ENCODE measurements around the gene FOXP1. TPM values are rescaled to one million over a fixed set of nuclear protein-coding genes. Genes with fewer than 3 reads are reported as not detected.

Gene FOXP1
- polyA plus RNA-seq, 1 donor (not counting 4 experiments of a cell fraction or from before 2014, with no cell fraction given), result 14.6 TPM

DNA sequence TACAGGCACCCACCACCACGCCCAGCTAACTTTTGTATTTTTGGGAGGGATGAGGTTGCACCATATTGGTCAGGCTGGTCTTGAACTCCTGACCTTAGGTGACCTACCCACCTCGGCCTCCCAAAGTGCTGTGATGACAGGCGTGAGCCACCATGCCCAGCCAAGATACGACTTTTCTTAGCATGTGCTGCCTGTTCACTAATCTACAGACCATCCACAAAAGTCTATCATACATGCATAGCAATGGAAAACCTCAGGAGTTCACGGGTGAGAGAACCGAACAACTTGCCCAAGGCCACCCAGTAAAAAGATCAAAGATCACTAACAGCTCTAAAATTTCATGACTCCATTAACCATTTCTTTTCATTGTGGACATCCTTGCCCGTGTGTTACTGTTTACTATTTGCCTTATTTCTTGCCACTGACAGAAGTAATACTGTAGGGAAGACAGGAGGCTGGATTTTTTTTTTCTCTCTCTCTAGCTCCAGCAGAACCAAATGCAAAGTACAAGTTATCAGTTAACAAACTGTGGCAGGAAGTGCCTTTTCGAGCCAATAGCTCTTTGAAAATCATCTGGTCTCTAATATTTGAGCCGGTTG lies 92.3 kb downstream of the FOXP1 start:
- H3K4me2 ChIP-seq (ENCODE audit: control insufficient read depth, extremely low read depth, insufficient read depth, low read depth, low read length), result no peak overlapping the region
- H4K20me1 ChIP-seq (ENCODE audit: control insufficient read depth, extremely low read depth, insufficient read depth, low read length), result no peaks in the 10 kb centered on the region
- H3K36me3 ChIP-seq (ENCODE audit: control insufficient read depth in 2 of 2, extremely low read depth in 1 of 2, insufficient read depth in 2 of 2, low read length in 2 of 2), result no peaks in the 10 kb centered on the region
- H3K9ac ChIP-seq (ENCODE audit: control insufficient read depth, extremely low read depth, insufficient read depth, low read length), result no peak overlapping the region
- no peak for TF ChIP-seq CTCF (optimal IDR thresholded peaks at IDR 0.05 in 1 of 3, IDR thresholded peaks at IDR 0.05 in 1 of 3, conservative IDR thresholded peaks at IDR 0.05 in 1 of 3; ENCODE audit: extremely low read depth in 1 of 3, insufficient read depth in 2 of 3, low read length in 3 of 3)
- no peak for TF ChIP-seq EZH2 (IDR thresholded peaks at IDR 0.05; ENCODE audit: low read length)
- no peak overlapping the region for H3K4me3 ChIP-seq (ENCODE audit: control insufficient read depth in 2 of 3, extremely low read depth in 1 of 3, insufficient read depth in 2 of 3, low read depth in 1 of 3, low read length in 3 of 3)
- no peak overlapping the region for H2AFZ ChIP-seq (ENCODE audit: control insufficient read depth, low read length)
- peaks cover 10% of the 10 kb centered on the region for H3K4me1 ChIP-seq (ENCODE audit: control insufficient read depth, extremely low read depth, insufficient read depth, low read length)
- DNase-seq (ENCODE audit: low read depth, low spot score) (no peak), FAIRE-seq (no peak)
- no peaks in the 10 kb centered on the region for H3K27me3 ChIP-seq (ENCODE audit: control insufficient read depth, extremely low read depth, insufficient read depth, low read length)
- no peak overlapping the region for H3K27ac ChIP-seq (ENCODE audit: control insufficient read depth, insufficient read depth, low read length)
- no peaks in the 10 kb centered on the region for H3K9me3 ChIP-seq (ENCODE audit: control insufficient read depth, low read depth, low read length)
- no peaks in the 10 kb centered on the region for H3K9me1 ChIP-seq (ENCODE audit: control insufficient read depth, extremely low read depth, insufficient read depth, low read length)
- dilution Hi-C loops (cut with MboI; ENCODE audit: extremely low pct_ligation_motif_present, low sequenced_read_pairs), result no loop called here
- H3K79me2 ChIP-seq (ENCODE audit: control insufficient read depth, insufficient read depth, low read length), result no peaks in the 10 kb centered on the region

DNA sequence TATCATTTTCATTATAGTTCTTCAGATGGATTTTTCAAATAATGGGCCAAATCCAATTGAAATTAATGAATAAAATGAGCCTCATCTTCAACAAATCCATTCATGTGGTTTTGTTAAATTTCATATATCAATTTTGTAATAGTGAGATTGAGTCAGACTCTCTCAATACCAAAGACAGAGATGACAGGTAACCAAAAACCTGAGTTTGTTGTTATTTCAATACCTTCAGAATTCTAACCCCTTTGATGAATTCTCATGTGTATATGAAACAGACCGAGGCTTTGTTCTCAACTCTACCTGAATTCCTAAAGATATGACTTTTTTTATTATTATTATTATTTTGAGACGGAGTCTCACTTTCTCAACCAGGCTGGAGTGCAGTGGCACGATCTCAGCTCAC lies 92.8 kb downstream of the FOXP1 start:
- no peak for FAIRE-seq

More for the DNA sequence above, 92.8 kb downstream of the FOXP1 start:
- Histone ChIP-seq H3K9ac (ENCODE audit: control insufficient read depth, extremely low read depth, insufficient read depth, low read length) (no peak overlapping the region), H3K4me2 (ENCODE audit: control insufficient read depth, extremely low read depth, insufficient read depth, low read depth, low read length) (no peak overlapping the region), H3K36me3 (ENCODE audit: control insufficient read depth in 2 of 2, extremely low read depth in 1 of 2, insufficient read depth in 2 of 2, low read length in 2 of 2) (no peaks in the 10 kb centered on the region), H4K20me1 (ENCODE audit: control insufficient read depth, extremely low read depth, insufficient read depth, low read length) (no peaks in the 10 kb centered on the region), H3K4me3 (ENCODE audit: control insufficient read depth in 2 of 3, extremely low read depth in 1 of 3, insufficient read depth in 2 of 3, low read depth in 1 of 3, low read length in 3 of 3) (no peak overlapping the region), H3K4me1 (ENCODE audit: control insufficient read depth, extremely low read depth, insufficient read depth, low read length) (peaks cover 4% of the 10 kb centered on the region), H3K79me2 (ENCODE audit: control insufficient read depth, insufficient read depth, low read length) (no peaks in the 10 kb centered on the region), H3K27ac (ENCODE audit: control insufficient read depth, insufficient read depth, low read length) (no peak overlapping the region), H2AFZ (ENCODE audit: control insufficient read depth, low read length) (no peak overlapping the region), H3K9me1 (ENCODE audit: control insufficient read depth, extremely low read depth, insufficient read depth, low read length) (no peaks in the 10 kb centered on the region), H3K9me3 (ENCODE audit: control insufficient read depth, low read depth, low read length) (no peaks in the 10 kb centered on the region), H3K27me3 (ENCODE audit: control insufficient read depth, extremely low read depth, insufficient read depth, low read length) (no peaks in the 10 kb centered on the region)
- TF ChIP-seq CTCF (optimal IDR thresholded peaks at IDR 0.05 in 1 of 3, IDR thresholded peaks at IDR 0.05 in 1 of 3, conservative IDR thresholded peaks at IDR 0.05 in 1 of 3; ENCODE audit: extremely low read depth in 1 of 3, insufficient read depth in 2 of 3, low read length in 3 of 3) (no peak), EZH2 (IDR thresholded peaks at IDR 0.05; ENCODE audit: low read length) (no peak)
- dilution Hi-C loops (cut with MboI; ENCODE audit: extremely low pct_ligation_motif_present, low sequenced_read_pairs), result no loop called here
- DNase-seq (ENCODE audit: low read depth, low spot score), result no peak

Data from keratinocyte (primary cell).